ENCODE measurements around the gene EFCAB14. TPM values are rescaled to one million over a fixed set of nuclear protein-coding genes. Genes with fewer than 3 reads are reported as not detected.

EFCAB14 gene
- 100 to 1,000 TPM; 115 to 137 (median 122) TPM for total RNA-seq
- long read RNA-seq, donor 1, full-length matches to known transcripts, result 26 of 51 reads
- long read RNA-seq, donor 1, partial matches to known transcripts, result 4 of 51 reads
- long read RNA-seq, donor 1, other reads (novel, unspliced or antisense), result 21 of 51 reads
- long read RNA-seq, donor 2, full-length matches to known transcripts, result 7 of 43 reads
- long read RNA-seq, donor 2, partial matches to known transcripts, result 21 of 43 reads
- long read RNA-seq, donor 2, other reads (novel, unspliced or antisense), result 15 of 43 reads

GRCh38 chr1:46718727-46719622, at the start of gene EFCAB14:
TSS of gene EFCAB14 (minus strand) at chr1:46719114. CDS start at chr1:46718087, 1,027 bp downstream.
- ATAC-seq (peak; percentile 96), DNase-seq (peak; percentile 99 to 100 (median 99))
- H3K4me1 ChIP-seq (ENCODE audit: low read depth), result peaks cover 30% of the 10 kb centered on the region
- TF ChIP-seq, protein P1, sequence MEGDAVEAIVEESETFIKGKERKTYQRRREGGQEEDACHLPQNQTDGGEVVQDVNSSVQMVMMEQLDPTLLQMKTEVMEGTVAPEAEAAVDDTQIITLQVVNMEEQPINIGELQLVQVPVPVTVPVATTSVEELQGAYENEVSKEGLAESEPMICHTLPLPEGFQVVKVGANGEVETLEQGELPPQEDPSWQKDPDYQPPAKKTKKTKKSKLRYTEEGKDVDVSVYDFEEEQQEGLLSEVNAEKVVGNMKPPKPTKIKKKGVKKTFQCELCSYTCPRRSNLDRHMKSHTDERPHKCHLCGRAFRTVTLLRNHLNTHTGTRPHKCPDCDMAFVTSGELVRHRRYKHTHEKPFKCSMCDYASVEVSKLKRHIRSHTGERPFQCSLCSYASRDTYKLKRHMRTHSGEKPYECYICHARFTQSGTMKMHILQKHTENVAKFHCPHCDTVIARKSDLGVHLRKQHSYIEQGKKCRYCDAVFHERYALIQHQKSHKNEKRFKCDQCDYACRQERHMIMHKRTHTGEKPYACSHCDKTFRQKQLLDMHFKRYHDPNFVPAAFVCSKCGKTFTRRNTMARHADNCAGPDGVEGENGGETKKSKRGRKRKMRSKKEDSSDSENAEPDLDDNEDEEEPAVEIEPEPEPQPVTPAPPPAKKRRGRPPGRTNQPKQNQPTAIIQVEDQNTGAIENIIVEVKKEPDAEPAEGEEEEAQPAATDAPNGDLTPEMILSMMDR (IDR thresholded peaks at IDR 0.05), result no peak
- peak within 1 kb of the TSS; percentile 91 for H3K4me3 ChIP-seq
- no peaks in the 10 kb centered on the region for H3K9me3 ChIP-seq
- intact Hi-C loops (cut with DNase I, micrococcal nuclease), result no loop called here
- H3K36me3 ChIP-seq (ENCODE audit: low read depth), result no peaks in the 10 kb centered on the region

- no peaks in the 10 kb centered on the region for H3K36me3 ChIP-seq (ENCODE audit: low read depth)
- intact Hi-C loops (cut with DNase I, micrococcal nuclease), result no loop called here
- TF ChIP-seq, protein P1 (IDR thresholded peaks at IDR 0.05), result no peak
- DNase-seq, result no peak
- no peaks in the 10 kb centered on the region for H3K4me1 ChIP-seq (ENCODE audit: low read depth)
- no peak overlapping the region for H3K4me3 ChIP-seq
- no peak for ATAC-seq
- H3K9me3 ChIP-seq, result peaks cover 30% of the 10 kb centered on the region
Measured at GRCh38 chr1:46768445-46768844, 49.5 kb upstream of the EFCAB14 start.

- peaks cover 30% of the 10 kb centered on the region for H3K9me3 ChIP-seq
- H3K4me1 ChIP-seq (ENCODE audit: low read depth), result no peaks in the 10 kb centered on the region
- H3K36me3 ChIP-seq (ENCODE audit: low read depth), result no peaks in the 10 kb centered on the region
- TF ChIP-seq, protein P1 (IDR thresholded peaks at IDR 0.05), result no peak
- DNase-seq (no peak), ATAC-seq (no peak)
- intact Hi-C loops (cut with DNase I, micrococcal nuclease), result no loop called here
- no peak overlapping the region for H3K4me3 ChIP-seq
Measured at GRCh38 chr1:46767649-46768282, 48.9 kb upstream of the EFCAB14 start.

- Histone ChIP-seq H3K36me3 (ENCODE audit: low read depth) (no peaks in the 10 kb centered on the region), H3K9me3 (peaks cover 3% of the 10 kb centered on the region), H3K4me1 (ENCODE audit: low read depth) (no peaks in the 10 kb centered on the region), H3K4me3 (no peak overlapping the region)
- ATAC-seq (peak; percentile 66), DNase-seq (no peak)
- intact Hi-C loops (cut with DNase I, micrococcal nuclease), result no loop called here
- TF ChIP-seq, protein P1 (IDR thresholded peaks at IDR 0.05), result no peak
Measured at GRCh38 chr1:46764402-46764801, 45.5 kb upstream of the EFCAB14 start.

DNA sequence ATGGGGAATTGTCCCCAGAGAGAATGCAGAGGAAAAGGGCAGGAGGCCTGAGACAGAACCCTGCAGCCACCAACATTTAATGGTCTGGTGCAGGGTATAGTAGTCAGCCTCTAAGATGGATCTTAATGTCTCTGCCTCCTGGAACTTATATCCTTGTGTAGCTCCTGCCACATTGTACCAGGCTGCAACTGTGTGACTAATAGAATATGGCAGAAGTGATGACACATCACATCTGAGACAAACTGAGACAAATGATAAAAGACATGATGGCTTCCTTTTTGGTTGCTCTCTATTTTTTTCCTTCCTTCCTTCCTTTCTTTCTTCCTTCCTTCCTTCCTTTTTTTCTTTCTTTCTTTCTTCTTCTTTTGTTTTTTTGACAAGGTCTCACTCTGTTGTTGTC, 42.8 kb upstream of the EFCAB14 start:
- no peak for ATAC-seq

More for the DNA sequence above, 42.8 kb upstream of the EFCAB14 start:
- Histone ChIP-seq H3K4me1 (ENCODE audit: low read depth) (no peaks in the 10 kb centered on the region), H3K9me3 (no peaks in the 10 kb centered on the region), H3K4me3 (no peak overlapping the region), H3K36me3 (ENCODE audit: low read depth) (no peaks in the 10 kb centered on the region)
- intact Hi-C loops (cut with DNase I, micrococcal nuclease), result no loop called here
- DNase-seq, result no peak
- TF ChIP-seq, protein P1 (IDR thresholded peaks at IDR 0.05), result no peak
